Activated B cell treated with CpG ODN at 0.5 μM for 24 hours (primary cell): Measurements from ENCODE around the gene IQGAP3. TPM values are rescaled to one million over a fixed set of nuclear protein-coding genes. Genes with fewer than 3 reads are reported as not detected.

Experiments used
- ATAC-seq: fragments of 200-7000 bp; cut with Tn5 transposase; one replicate; pipeline ENCODE4 v1.10.0; 2021; ENCODE audit warnings: low read depth, mild to moderate bottlenecking, moderate library complexity
- CTCF ChIA-PET: fragments of 350-600 bp; sonication (Branson Sonifier 250); formaldehyde crosslinking; loops from one replicate; lab custom pipeline; 2021; ENCODE audit warnings: antibody characterized with exemption; lab: Charles Lee
- POLR2A ChIA-PET: fragments of 350-600 bp; sonication (Branson Sonifier 250); formaldehyde crosslinking; loops from one replicate; lab custom pipeline; 2021; ENCODE audit warnings: antibody characterized with exemption; lab: Charles Lee
- DNase-seq: peaks from one replicate; pipeline ENCODE4 v3.0.0; 2022
- H3K27ac Mint-ChIP-seq: one replicate; pipeline ENCODE4 v1.8.0; 2020; ENCODE audit warnings: mixed read lengths
- H3K27me3 Mint-ChIP-seq: one replicate; pipeline ENCODE4 v1.8.0; 2021; ENCODE audit warnings: mixed read lengths
- H3K36me3 Mint-ChIP-seq: one replicate; pipeline ENCODE4 v1.8.0; 2021; ENCODE audit warnings: low read depth, mixed read lengths
- H3K4me1 Mint-ChIP-seq: one replicate; pipeline ENCODE4 v1.8.0; 2021; ENCODE audit warnings: mixed read lengths
- H3K4me3 Mint-ChIP-seq: one replicate; pipeline ENCODE4 v1.8.0; 2020; ENCODE audit warnings: mild to moderate bottlenecking, mixed read lengths
- H3K9me3 Mint-ChIP-seq: one replicate; pipeline ENCODE4 v1.8.0; 2020; ENCODE audit warnings: mixed read lengths
- CTCF ChIP-seq: fragments of 200-600 bp; IDR thresholded peaks from one replicate; pipeline ENCODE4 v1.8.0; 2022; ENCODE audit warnings: antibody characterized with exemption, mild to moderate bottlenecking
- intact Hi-C: fragments of 100-400 bp; cut with micrococcal nuclease; formaldehyde crosslinking; loops from one replicate; pipeline ENCODE4 v1.15.1; 2024
- total RNA-seq: library from RNA; stranded (reverse); gene quantifications from 2 replicates; pipeline ENCODE4 v1.2.3, GENCODE V29; 2022

The IQGAP3 gene
- total RNA-seq, 1 donor from 2014 or later = 0.29 TPM

- ATAC-seq (peak; percentile 16), DNase-seq (no peak)
- CTCF ChIA-PET = interaction anchor here (0.6 to 3.4 kb wide), 3 partner anchors 8 to 13 kb away, joined by 3 to 17 read pairs (median 8); partner anchors contain the start of gene MEF2D
- peak overlapping the region; percentile 97 for H3K27ac Mint-ChIP-seq
- TF ChIP-seq CTCF = no peak
- peak overlapping the region; percentile 73 for H3K4me3 Mint-ChIP-seq
- H3K4me1 Mint-ChIP-seq = peaks cover 96% of the 10 kb centered on the region
- peaks cover 29% of the 10 kb centered on the region for H3K36me3 Mint-ChIP-seq
- POLR2A ChIA-PET = interaction anchor here (0.8 to 22.2 kb wide), 7 partner anchors 2 to 103 kb away, joined by 3 to 1179 read pairs (median 9); partner anchors contain the start of genes MEF2D and NAXE
- H3K27me3 Mint-ChIP-seq = no peaks in the 10 kb centered on the region
- intact Hi-C loops = loop anchor here (1.0 kb wide), 2 partner anchors 12 to 17 kb away; partner anchors contain the start of gene MEF2D
- no peaks in the 10 kb centered on the region for H3K9me3 Mint-ChIP-seq
Observed at GRCh38 chr1:156488566-156489165, 83.7 kb downstream of the IQGAP3 start.

- Mint-ChIP-seq H3K36me3 (peaks cover 36% of the 10 kb centered on the region), H3K4me3 (peak overlapping the region; percentile 73), H3K9me3 (no peaks in the 10 kb centered on the region), H3K27me3 (no peaks in the 10 kb centered on the region), H3K4me1 (peaks cover 95% of the 10 kb centered on the region), H3K27ac (peak overlapping the region; percentile 97)
- ATAC-seq (peak; percentile 48), DNase-seq (peak; percentile 41)
- CTCF ChIA-PET = interaction anchor here (0.6 to 3.4 kb wide), 3 partner anchors 11 to 32 kb away, joined by 3 to 17 read pairs (median 8); partner anchors contain the start of gene MEF2D
- TF ChIP-seq CTCF = no peak
- intact Hi-C loops = loop anchor here (1.0 kb wide), 2 partner anchors 12 to 17 kb away; partner anchors contain the start of gene MEF2D
- POLR2A ChIA-PET = interaction anchor here (2.0 to 22.2 kb wide), 3 partner anchors 11 to 94 kb away, joined by 9 to 1179 read pairs (median 45); partner anchors contain the start of gene MEF2D
Observed at GRCh38 chr1:156487862-156488261, 84.5 kb downstream of the IQGAP3 start.

- H3K9me3 Mint-ChIP-seq = no peaks in the 10 kb centered on the region
- H3K27ac Mint-ChIP-seq = peak overlapping the region; percentile 97
- no peak for TF ChIP-seq CTCF
- no peak for ATAC-seq
- DNase-seq = no peak
- POLR2A ChIA-PET = interaction anchor here (6.3 to 22.2 kb wide), 2 partner anchors 12 to 30 kb away, joined by 45 to 1179 read pairs; partner anchors contain the start of gene MEF2D
- CTCF ChIA-PET = interaction anchor here (0.9 to 1.6 kb wide), 4 partner anchors 15 to 101 kb away, joined by 3 to 8 read pairs (median 4); no protein-coding TSS in a partner anchor
- intact Hi-C loops = no loop called here
- no peak overlapping the region for H3K4me3 Mint-ChIP-seq
- H3K4me1 Mint-ChIP-seq = peaks cover 95% of the 10 kb centered on the region
- no peaks in the 10 kb centered on the region for H3K27me3 Mint-ChIP-seq
- peaks cover 40% of the 10 kb centered on the region for H3K36me3 Mint-ChIP-seq
Observed at GRCh38 chr1:156486421-156487344, 85.7 kb downstream of the IQGAP3 start.

- H3K36me3 Mint-ChIP-seq = peaks cover 44% of the 10 kb centered on the region
- no peaks in the 10 kb centered on the region for H3K27me3 Mint-ChIP-seq
- peak overlapping the region; percentile 74 for H3K27ac Mint-ChIP-seq
- no peak for DNase-seq
- intact Hi-C loops = no loop called here
- TF ChIP-seq CTCF = no peak
- ChIA-PET CTCF (interaction anchor here (0.9 to 1.6 kb wide), 3 partner anchors 16 to 100 kb away, joined by 4 to 8 read pairs (median 4); no protein-coding TSS in a partner anchor), POLR2A (interaction anchor here (0.7 to 22.2 kb wide), 2 partner anchors 13 to 14 kb away, joined by 6 to 1179 read pairs; partner anchors contain the start of gene MEF2D)
- no peaks in the 10 kb centered on the region for H3K9me3 Mint-ChIP-seq
- H3K4me1 Mint-ChIP-seq = peaks cover 95% of the 10 kb centered on the region
- H3K4me3 Mint-ChIP-seq = no peak overlapping the region
- ATAC-seq = no peak
Observed at GRCh38 chr1:156485984-156486383, 86.4 kb downstream of the IQGAP3 start.
